Neural progenitor cell (in vitro differentiated cells): ENCODE results near the gene GABBR2. TPM values are rescaled to one million over a fixed set of nuclear protein-coding genes. Genes with fewer than 3 reads are reported as not detected.

Source experiments
- DNase-seq: peaks from one replicate; pipeline ENCODE4 v3.0.0-alpha.2; 2016; ENCODE audit warnings: low spot score
- H2AFZ ChIP-seq: fragments of 200-600 bp; sonication (generic); replicated peaks from 2 replicates; pipeline ENCODE4 v1.6.1; 2016; ENCODE audit warnings: antibody characterized with exemption
- H3F3A ChIP-seq: fragments of 200-600 bp; sonication (generic); 2 replicates; pipeline ENCODE4 v1.6.1; 2016; ENCODE audit warnings: antibody characterized with exemption, low read depth
- H3K27ac ChIP-seq: fragments of 200-600 bp; sonication (generic); 2 replicates; pipeline ENCODE4 v1.5.1; 2016; ENCODE audit warnings: mild to moderate bottlenecking
- H3K27me3 ChIP-seq: fragments of 200-600 bp; sonication (generic); 2 replicates; pipeline ENCODE4 v1.6.1; 2016; ENCODE audit warnings: mild to moderate bottlenecking, moderate library complexity
- H3K36me3 ChIP-seq: fragments of 200-600 bp; sonication (generic); 2 replicates; pipeline ENCODE4 v1.5.1; 2016
- H3K4me1 ChIP-seq: fragments of 200-600 bp; sonication (generic); 2 replicates; pipeline ENCODE4 v1.6.1; 2016; ENCODE audit warnings: mixed run types
- H3K4me2 ChIP-seq: fragments of 200-600 bp; sonication (generic); 2 replicates; pipeline ENCODE4 v1.6.1; 2016
- H3K4me3 ChIP-seq: fragments of 200-600 bp; sonication (generic); 2 replicates; pipeline ENCODE4 v1.5.1; 2016
- H3K79me2 ChIP-seq: fragments of 200-600 bp; sonication (generic); 2 replicates; pipeline ENCODE4 v1.6.1; 2016; ENCODE audit warnings: low read depth
- H3K9ac ChIP-seq: fragments of 200-600 bp; sonication (generic); 2 replicates; pipeline ENCODE4 v1.6.1; 2016
- H3K9me3 ChIP-seq: fragments of 200-600 bp; sonication (generic); 2 replicates; pipeline ENCODE4 v1.5.1; 2016; ENCODE audit warnings: low read depth
- H4K20me1 ChIP-seq: fragments of 200-600 bp; sonication (generic); 2 replicates; pipeline ENCODE4 v1.6.1; 2016; ENCODE audit warnings: low read depth
- H3K27ac Mint-ChIP-seq: 3 replicates; pipeline ENCODE4 v1.8.0; 2021; ENCODE audit warnings: mixed read lengths
- H3K27me3 Mint-ChIP-seq: 2 replicates; pipeline ENCODE4 v1.8.0; 2022; ENCODE audit warnings: low read depth, mild to moderate bottlenecking, inconsistent platforms, moderate library complexity, mixed read lengths; ENCODE audit not compliant: insufficient read depth
- H3K36me3 Mint-ChIP-seq: 3 replicates; pipeline ENCODE4 v1.8.0; 2021; ENCODE audit warnings: mixed read lengths
- H3K4me1 Mint-ChIP-seq: 3 replicates; pipeline ENCODE4 v1.8.0; 2021; ENCODE audit warnings: mixed read lengths
- H3K4me3 Mint-ChIP-seq: 3 replicates; pipeline ENCODE4 v1.8.0; 2021; ENCODE audit warnings: mild to moderate bottlenecking, moderate library complexity, mixed read lengths
- H3K9me3 Mint-ChIP-seq: 3 replicates; pipeline ENCODE4 v1.8.0; 2020; ENCODE audit warnings: mixed read lengths
- CTCF ChIP-seq: fragments of 200-600 bp; sonication (generic); IDR thresholded peaks from 2 replicates; pipeline ENCODE4 v1.5.1; 2017; ENCODE audit warnings: antibody characterized with exemption, mild to moderate bottlenecking
- EZH2 ChIP-seq: fragments of 200-600 bp; sonication (generic); IDR thresholded peaks from 2 replicates; pipeline ENCODE4 v1.6.1; 2017; ENCODE audit warnings: antibody characterized with exemption, mild to moderate bottlenecking, moderate library complexity
- EZH2phosphoT487 ChIP-seq: fragments of 200-600 bp; sonication (generic); IDR thresholded peaks from 2 replicates; pipeline ENCODE4 v1.6.1; 2017; ENCODE audit warnings: antibody characterized with exemption
- total RNA-seq: library from RNA; depleted of rRNA; stranded (reverse); fragments of >200 nt; gene quantifications from 2 replicates; pipeline ENCODE4 v1.2.3, GENCODE V29; 2015; ENCODE audit warnings: low replicate concordance

GABBR2 gene
- total RNA-seq, 1 donor from 2014 or later, result not detected

GRCh38 chr9:98540476-98540875, 168.3 kb downstream of the GABBR2 start:
- TF ChIP-seq CTCF (no peak), EZH2 (no peak), EZH2phosphoT487 (no peak)
- H4K20me1 ChIP-seq, result no peaks in the 10 kb centered on the region
- no peak overlapping the region for H3K27ac Mint-ChIP-seq
- no peaks in the 10 kb centered on the region for H3K79me2 ChIP-seq
- H3K4me1 ChIP-seq, result no peaks in the 10 kb centered on the region
- H3K4me3 Mint-ChIP-seq, result no peak overlapping the region
- no peaks in the 10 kb centered on the region for H3K36me3 Mint-ChIP-seq
- H3K9ac ChIP-seq, result no peak overlapping the region
- no peak for DNase-seq
- no peak overlapping the region for H3K4me3 ChIP-seq
- H3K4me1 Mint-ChIP-seq, result peaks cover 11% of the 10 kb centered on the region
- no peak overlapping the region for H3K27ac ChIP-seq
- H3K27me3 ChIP-seq, result no peaks in the 10 kb centered on the region
- no peak overlapping the region for H3K4me2 ChIP-seq
- H3K36me3 ChIP-seq, result no peaks in the 10 kb centered on the region
- no peaks in the 10 kb centered on the region for H3F3A ChIP-seq
- peaks cover 5% of the 10 kb centered on the region for H3K9me3 Mint-ChIP-seq
- H3K27me3 Mint-ChIP-seq, result peaks cover 11% of the 10 kb centered on the region
- no peaks in the 10 kb centered on the region for H3K9me3 ChIP-seq
- no peak overlapping the region for H2AFZ ChIP-seq

GRCh38 chr9:98539954-98540353, 168.8 kb downstream of the GABBR2 start:
- no peak overlapping the region for H3K27ac ChIP-seq

GRCh38 chr9:98538626-98539031, 170.1 kb downstream of the GABBR2 start:
- Histone ChIP-seq H3K9me3 (no peaks in the 10 kb centered on the region), H2AFZ (no peak overlapping the region), H3K27me3 (no peaks in the 10 kb centered on the region), H4K20me1 (no peaks in the 10 kb centered on the region), H3K9ac (no peak overlapping the region), H3F3A (no peaks in the 10 kb centered on the region), H3K4me1 (no peaks in the 10 kb centered on the region), H3K79me2 (no peaks in the 10 kb centered on the region), H3K4me3 (no peak overlapping the region), H3K36me3 (no peaks in the 10 kb centered on the region), H3K27ac (no peak overlapping the region), H3K4me2 (no peak overlapping the region)
- H3K4me1 Mint-ChIP-seq, result peaks cover 7% of the 10 kb centered on the region
- peaks cover 13% of the 10 kb centered on the region for H3K27me3 Mint-ChIP-seq
- TF ChIP-seq EZH2, result no peak
- no peak for TF ChIP-seq CTCF
- TF ChIP-seq EZH2phosphoT487, result no peak
- DNase-seq, result no peak
- H3K27ac Mint-ChIP-seq, result peak overlapping the region; percentile 57
- no peaks in the 10 kb centered on the region for H3K36me3 Mint-ChIP-seq
- H3K9me3 Mint-ChIP-seq, result peaks cover 5% of the 10 kb centered on the region
- H3K4me3 Mint-ChIP-seq, result no peak overlapping the region

More at GRCh38 chr9:98539954-98540353, 168.8 kb downstream of the GABBR2 start:
- TF ChIP-seq EZH2phosphoT487, result no peak
- TF ChIP-seq EZH2, result no peak
- no peak for TF ChIP-seq CTCF
- H3K36me3 ChIP-seq, result no peaks in the 10 kb centered on the region
- H3K9me3 ChIP-seq, result no peaks in the 10 kb centered on the region
- H2AFZ ChIP-seq, result no peak overlapping the region
- H3K4me3 ChIP-seq, result no peak overlapping the region
- peaks cover 5% of the 10 kb centered on the region for H3K9me3 Mint-ChIP-seq
- no peaks in the 10 kb centered on the region for H3F3A ChIP-seq
- no peaks in the 10 kb centered on the region for H3K36me3 Mint-ChIP-seq
- H3K4me1 Mint-ChIP-seq, result peaks cover 7% of the 10 kb centered on the region
- no peaks in the 10 kb centered on the region for H3K79me2 ChIP-seq
- no peak for DNase-seq
- H3K27me3 Mint-ChIP-seq, result peaks cover 11% of the 10 kb centered on the region
- no peak overlapping the region for H3K4me3 Mint-ChIP-seq
- H3K4me2 ChIP-seq, result no peak overlapping the region
- no peaks in the 10 kb centered on the region for H4K20me1 ChIP-seq
- no peaks in the 10 kb centered on the region for H3K27me3 ChIP-seq
- H3K27ac Mint-ChIP-seq, result no peak overlapping the region
- no peaks in the 10 kb centered on the region for H3K4me1 ChIP-seq
- H3K9ac ChIP-seq, result no peak overlapping the region
